ENCODE measurements around the gene EEFSEC. TPM values are rescaled to one million over a fixed set of nuclear protein-coding genes. Genes with fewer than 3 reads are reported as not detected.

The EEFSEC gene
- total RNA-seq, 1 experiment from 2014 or later: 13.8 TPM

DNA sequence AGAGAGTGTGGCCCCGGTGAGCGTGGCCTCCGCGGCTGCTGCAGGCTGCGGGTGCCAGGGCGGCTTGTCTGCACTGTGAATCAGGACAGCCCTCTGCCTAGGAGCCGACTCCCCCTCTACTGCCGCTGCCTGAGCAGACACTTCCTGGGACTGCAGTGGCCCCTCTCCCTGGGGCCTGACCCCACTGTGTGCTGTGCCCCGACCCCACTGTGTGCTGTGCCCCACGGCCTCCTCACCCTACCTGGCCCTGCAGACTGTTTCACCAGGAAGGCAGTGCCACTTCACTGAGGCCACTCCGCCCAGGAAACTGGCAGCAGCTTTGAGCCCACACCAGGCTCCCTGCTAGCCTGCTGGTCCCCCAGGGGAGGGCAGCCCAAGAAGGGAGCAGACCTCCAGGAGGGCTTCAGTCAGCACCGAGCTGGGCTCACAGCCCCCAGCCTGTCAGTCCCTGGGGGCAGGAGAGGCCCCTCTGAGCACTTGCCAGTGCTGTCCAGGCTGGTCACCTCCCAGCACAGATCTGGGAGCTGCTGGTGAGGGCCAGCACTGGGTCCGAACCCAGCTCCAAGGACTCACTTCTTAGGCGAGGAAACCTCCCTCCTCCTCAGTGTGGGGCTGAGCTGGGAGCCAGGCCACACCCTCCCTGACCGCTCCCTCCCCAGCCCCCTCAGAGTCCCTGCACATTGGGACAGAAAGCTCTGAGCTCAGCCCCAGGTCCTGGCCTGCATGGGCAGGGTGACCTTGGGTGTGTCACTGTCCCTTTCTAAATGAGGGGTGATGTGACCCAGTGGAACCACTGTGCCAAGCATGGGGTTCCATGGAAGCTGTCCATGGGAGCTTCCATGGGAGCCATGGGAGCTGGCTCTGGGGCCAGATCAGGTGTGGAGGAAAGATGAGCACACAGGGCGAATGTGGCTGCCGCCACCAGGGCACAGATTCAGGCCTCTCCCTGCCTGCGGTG is 256.6 kb downstream of the EEFSEC start:
- DNase-seq (ENCODE audit: low read depth): no peak

- no peak for DNase-seq (ENCODE audit: low read depth)
Measured at GRCh38 chr3:128410669-128411573, 257.6 kb downstream of the EEFSEC start.

GRCh38 chr3:128411574-128412064 is 258.3 kb downstream of the EEFSEC start:
- no peak for DNase-seq (ENCODE audit: low read depth)

DNA sequence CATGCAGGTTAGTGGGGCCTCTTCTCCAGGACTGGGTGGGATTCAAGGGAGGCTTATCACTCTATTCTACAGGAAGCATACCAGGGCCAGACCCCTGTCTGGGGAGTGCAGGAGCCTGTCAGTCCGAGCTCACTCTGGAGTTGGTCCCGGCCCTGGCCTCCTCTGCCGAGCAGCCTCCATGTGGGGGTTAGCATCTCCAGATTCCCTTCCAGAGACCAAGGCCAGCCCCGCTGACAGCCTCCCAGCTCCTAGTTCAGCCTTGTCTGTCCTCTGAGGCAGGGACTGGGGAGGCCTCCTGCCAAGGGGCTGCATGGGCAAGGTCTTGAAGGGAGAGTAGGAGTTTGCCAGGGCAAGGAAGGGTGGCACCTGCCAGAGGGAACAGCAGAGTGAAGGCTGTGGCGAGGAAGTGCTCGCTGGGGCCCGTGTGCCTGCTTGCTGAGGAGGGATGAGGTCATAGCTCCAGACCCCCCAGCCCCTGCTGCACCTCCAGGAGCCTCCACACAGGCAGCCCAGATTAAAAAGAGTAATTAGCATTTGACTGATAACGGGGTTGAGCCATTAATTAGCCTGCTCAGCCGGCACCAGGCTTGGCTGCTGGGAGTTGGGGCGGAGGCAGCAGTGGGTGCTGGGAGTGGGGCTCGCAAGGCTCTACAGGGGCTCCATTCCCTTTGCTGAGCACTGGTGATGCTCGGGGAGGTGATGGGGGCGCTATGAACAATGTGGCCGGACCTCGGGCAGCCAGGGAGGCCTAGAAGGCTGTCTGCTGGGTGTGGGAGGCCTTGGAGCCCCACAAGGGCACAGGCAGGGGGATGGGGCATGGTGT is 259.1 kb downstream of the EEFSEC start:
- no peak for DNase-seq (ENCODE audit: low read depth)

GRCh38 chr3:128413003-128413370 is 259.7 kb downstream of the EEFSEC start:
- DNase-seq (ENCODE audit: low read depth): no peak

GRCh38 chr3:128413413-128414205 is 260.3 kb downstream of the EEFSEC start:
- no peak for DNase-seq (ENCODE audit: low read depth)

GRCh38 chr3:128415200-128415772 is 262.0 kb downstream of the EEFSEC start:
- no peak for DNase-seq (ENCODE audit: low read depth)

DNA sequence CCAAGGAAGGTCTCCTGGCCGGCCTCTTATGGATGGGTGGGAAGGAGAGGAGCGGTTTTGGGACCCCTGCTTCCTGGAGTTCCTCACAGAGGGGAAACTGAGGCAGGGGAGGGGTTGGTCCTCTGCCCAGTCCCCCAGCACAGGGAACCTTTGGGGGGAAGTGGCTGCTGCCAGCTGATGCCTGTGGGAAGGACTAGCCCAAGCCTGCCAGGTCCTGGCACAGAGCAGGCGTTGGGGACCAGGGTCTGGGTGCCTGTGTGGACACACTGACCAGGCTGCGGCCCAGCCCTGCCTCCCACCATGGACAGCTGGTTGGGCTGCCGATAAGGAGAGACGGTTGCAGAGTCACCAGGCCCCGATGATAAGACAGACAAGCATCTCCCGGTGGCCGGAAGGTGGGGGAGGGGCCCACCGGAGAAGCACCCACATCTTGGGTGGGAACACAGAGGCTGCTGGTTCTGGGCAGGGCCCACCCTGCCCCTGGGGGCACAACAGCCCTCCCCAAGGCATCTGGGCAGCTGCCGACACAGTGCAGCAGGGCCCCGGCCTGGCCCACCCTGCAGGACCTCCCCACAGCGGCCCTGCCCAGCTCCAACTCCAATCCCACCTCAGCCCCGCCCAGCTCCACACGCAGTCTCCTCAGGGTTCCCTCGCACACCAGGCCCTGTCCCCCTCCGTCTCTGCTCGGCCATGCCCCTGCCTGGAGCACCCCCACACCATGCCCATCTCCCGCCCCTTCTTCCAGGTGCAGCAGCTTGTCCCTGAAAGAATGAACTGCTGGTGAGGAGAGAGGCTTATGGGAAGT is 262.7 kb downstream of the EEFSEC start:
- DNase-seq (ENCODE audit: low read depth): no peak

GRCh38 chr3:128416578-128417211 is 263.4 kb downstream of the EEFSEC start:
- DNase-seq (ENCODE audit: low read depth): peak; percentile 96

- no peak for DNase-seq (ENCODE audit: low read depth)
Measured at GRCh38 chr3:128418900-128419299, 265.6 kb downstream of the EEFSEC start.

GRCh38 chr3:128419311-128419710 is 266.0 kb downstream of the EEFSEC start:
- no peak for DNase-seq (ENCODE audit: low read depth)

DNA sequence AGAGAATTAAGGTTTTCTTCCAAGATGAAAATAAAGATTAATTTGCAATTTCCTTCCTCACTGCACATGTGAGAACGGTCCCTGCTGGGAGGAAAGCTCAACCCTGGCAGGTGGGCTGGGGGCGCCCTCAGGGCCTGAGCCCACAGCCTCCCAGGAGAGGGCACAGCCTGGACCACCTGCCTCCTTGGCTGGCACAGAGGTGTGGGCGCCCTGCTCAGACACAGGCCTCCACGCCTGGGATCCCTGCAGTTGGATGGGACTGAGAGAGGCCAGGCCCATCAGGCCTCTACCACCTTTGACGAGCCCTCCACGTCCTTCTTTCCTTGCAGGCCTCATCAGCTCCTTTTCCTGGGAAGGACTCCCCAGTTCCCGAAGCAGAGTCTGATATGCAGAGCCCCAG is 267.0 kb downstream of the EEFSEC start:
- DNase-seq (ENCODE audit: low read depth): no peak

GRCh38 chr3:128420720-128421438 is 267.6 kb downstream of the EEFSEC start:
- no peak for DNase-seq (ENCODE audit: low read depth)

DNA sequence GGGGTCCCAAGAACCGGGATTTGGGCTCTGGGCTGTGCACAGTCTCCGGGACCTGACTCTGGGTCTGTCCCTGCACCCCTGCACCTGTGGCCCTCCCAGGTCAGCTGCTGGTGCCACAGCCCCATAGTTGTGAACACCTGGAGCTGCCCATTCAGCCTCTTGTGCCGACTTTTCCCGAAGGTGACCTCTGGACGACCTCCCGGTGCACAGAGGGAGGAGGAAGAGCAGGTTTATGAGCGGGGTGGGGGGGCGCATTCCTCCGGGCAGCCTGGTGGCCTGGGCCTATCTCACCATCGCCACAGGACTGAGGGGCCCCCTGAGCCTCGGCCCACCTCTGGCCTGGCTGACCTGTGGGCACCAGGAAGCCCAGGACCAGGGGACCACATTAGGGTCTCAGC is 268.2 kb downstream of the EEFSEC start:
- DNase-seq (ENCODE audit: low read depth): no peak

DNA sequence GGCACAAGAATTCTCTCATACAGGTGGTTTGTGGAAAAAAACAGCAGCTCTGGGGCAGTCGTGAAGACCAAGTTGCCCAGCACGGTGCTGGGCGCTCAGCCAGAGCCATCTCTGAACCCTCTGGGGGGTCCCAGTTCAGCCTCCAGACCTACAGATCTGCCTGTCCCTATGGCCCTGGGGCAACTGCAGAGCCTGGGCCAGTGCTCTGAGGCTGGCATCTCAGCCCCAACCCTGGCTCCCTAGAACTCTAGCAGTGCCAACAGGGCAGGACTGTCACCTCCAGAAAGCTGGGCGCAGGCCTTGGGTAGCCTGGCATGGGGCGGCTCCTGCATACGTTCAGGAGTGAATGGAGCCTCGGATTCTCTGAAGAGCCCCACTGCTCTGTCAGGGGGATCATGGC is 268.7 kb downstream of the EEFSEC start:
- DNase-seq (ENCODE audit: low read depth): no peak

DNA sequence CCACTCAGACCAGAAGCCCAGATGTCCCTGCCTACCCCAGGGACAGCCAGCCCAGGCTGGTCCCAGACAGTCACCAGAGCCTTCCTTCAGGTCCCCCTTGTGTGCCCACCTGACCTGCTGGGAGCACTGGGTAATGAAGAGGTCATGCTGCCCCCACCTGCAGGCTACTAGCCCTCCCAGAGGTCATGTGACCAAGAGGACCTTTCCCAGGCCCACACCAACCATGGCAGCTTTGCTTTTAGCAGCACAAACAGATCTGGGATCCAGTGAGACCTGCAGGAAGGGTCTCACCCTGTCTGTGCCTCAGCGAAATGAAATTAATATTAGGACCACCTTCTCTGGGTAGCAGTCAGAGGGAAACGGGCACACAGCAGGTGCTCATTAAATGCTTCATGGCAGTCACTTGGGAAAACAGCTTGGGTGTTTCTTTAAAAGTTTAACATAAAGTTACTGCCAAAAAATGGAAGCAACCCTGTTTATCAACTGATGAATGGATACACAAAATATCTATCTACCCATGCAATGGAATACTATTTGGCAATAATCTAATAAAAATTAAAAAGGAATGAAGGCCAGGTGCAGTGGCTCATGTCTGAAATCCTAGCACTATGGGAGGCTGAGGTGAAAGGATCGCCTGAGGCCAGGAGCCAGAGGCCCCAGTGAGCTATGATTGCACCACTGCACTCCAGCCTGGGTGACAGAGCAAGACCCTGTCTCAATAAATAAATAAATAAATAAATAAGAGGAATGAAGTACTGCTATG is 269.7 kb downstream of the EEFSEC start:
- DNase-seq (ENCODE audit: low read depth): no peak

- DNase-seq (ENCODE audit: low read depth): no peak
Measured at GRCh38 chr3:128423525-128424147, 270.4 kb downstream of the EEFSEC start.
